Measurements from ENCODE around the gene FRAT2. TPM values are rescaled to one million over a fixed set of nuclear protein-coding genes. Genes with fewer than 3 reads are reported as not detected.

The FRAT2 gene
- total and polyA plus RNA-seq, 2 of the 4 experiments (the other 2 are of a cell fraction): 2.0 to 2.5 TPM

- no peak overlapping the region for H2BK20ac ChIP-seq (ENCODE audit: low read depth, low read length)
- H3K27ac ChIP-seq (ENCODE audit: insufficient read depth, low read length): no peak overlapping the region
- H2AK9ac ChIP-seq (replicated peaks; ENCODE audit: low read depth, low read length, poor library complexity): no peak overlapping the region
- no peak overlapping the region for H3K56ac ChIP-seq (ENCODE audit: extremely low read depth, insufficient read depth, low read length)
- dilution Hi-C loops (cut with HindIII; ENCODE audit: low sequenced_read_pairs, unreplicated experiment): no loop called here
- H2AK5ac ChIP-seq (ENCODE audit: low read depth, low read length): no peak overlapping the region
- H3K9me3 ChIP-seq (ENCODE audit: control insufficient read depth, insufficient read depth, low read length): no peaks in the 10 kb centered on the region
- no peak overlapping the region for H3K9ac ChIP-seq (ENCODE audit: low read depth, low read length)
- peaks cover 28% of the 10 kb centered on the region for H3K36me3 ChIP-seq (ENCODE audit: control insufficient read depth, insufficient read depth, low read length)
- H4K20me1 ChIP-seq (ENCODE audit: insufficient read depth, low read length): no peaks in the 10 kb centered on the region
- H3K14ac ChIP-seq (replicated peaks; ENCODE audit: low read depth, low read length): no peak overlapping the region
- intact Hi-C loops (cut with micrococcal nuclease): no loop called here
- no peak overlapping the region for H4K8ac ChIP-seq (ENCODE audit: low read depth in 2 of 2, low read length in 2 of 2)
- no peak overlapping the region for H3K4ac ChIP-seq (ENCODE audit: low read depth, low read length)
- TF ChIP-seq MAFK (IDR thresholded peaks at IDR 0.05; ENCODE audit: low read depth, low read length) (no peak), FOS (IDR thresholded peaks at IDR 0.05; ENCODE audit: low read depth, low read length) (no peak), CEBPB (IDR thresholded peaks at IDR 0.05; ENCODE audit: low read depth, low read length) (no peak), CTCF (conservative IDR thresholded peaks at IDR 0.05; ENCODE audit: low read depth, low read length) (no peak), RCOR1 (IDR thresholded peaks at IDR 0.05; ENCODE audit: insufficient replicate concordance, low read length) (no peak), MAZ (IDR thresholded peaks at IDR 0.05; ENCODE audit: borderline replicate concordance, low read depth, low read length) (no peak), USF2 (IDR thresholded peaks at IDR 0.05; ENCODE audit: low read depth, low read length) (no peak), RAD21 (IDR thresholded peaks at IDR 0.05; ENCODE audit: low read length) (no peak), ELK1 (IDR thresholded peaks at IDR 0.05; ENCODE audit: borderline replicate concordance, low read depth, low read length) (no peak), RFX5 (IDR thresholded peaks at IDR 0.05; ENCODE audit: low read depth, low read length) (no peak), POLR2A (IDR thresholded peaks at IDR 0.05; ENCODE audit: low read depth, low read length) (no peak), CHD1 (IDR thresholded peaks at IDR 0.05; ENCODE audit: low read depth, low read length) (no peak), SMC3 (IDR thresholded peaks at IDR 0.05; ENCODE audit: low read depth, low read length) (no peak)
- in situ Hi-C loops (cut with MboI; ENCODE audit: low sequenced_read_pairs): no loop called here
- no peak overlapping the region for H2BK120ac ChIP-seq (ENCODE audit: low read depth, low read length)
- no peaks in the 10 kb centered on the region for H3K4me1 ChIP-seq (ENCODE audit: control insufficient read depth, insufficient read depth, low read length)
- ChIA-PET CTCF (no interaction called here), POLR2A (ENCODE audit: unreplicated experiment) (no interaction called here)
- no TSS peak for BruUV-seq (replicated peaks)
- no peak overlapping the region for H2BK15ac ChIP-seq (ENCODE audit: low read depth, low read length)
- ATAC-seq (ENCODE audit: low read depth) (no peak), DNase-seq (no peak)
- no peak overlapping the region for H3K23ac ChIP-seq (ENCODE audit: low read depth, low read length)
- H3K4me3 ChIP-seq (ENCODE audit: insufficient read depth, low read depth, low read length): no peak overlapping the region
- H2BK5ac ChIP-seq (ENCODE audit: low read depth, low read length, poor library complexity, severe bottlenecking): no peak overlapping the region
- no CpG with 5 or more reads among the region's 5 CpGs for whole genome bisulfite sequencing, 2 experiments (ENCODE audit: extremely low coverage in 2 of 2, insufficient read length in 1 of 2)
- H3K79me1 ChIP-seq (ENCODE audit: low read depth in 1 of 2, low read length in 2 of 2): no peaks in the 10 kb centered on the region; a peak in 1 of 4 replicates
- H3K9me1 ChIP-seq (ENCODE audit: insufficient read depth, low read length): no peaks in the 10 kb centered on the region; the same call in 1 of the 2 replicates
- H4K91ac ChIP-seq (ENCODE audit: insufficient read depth, low read depth, low read length): no peak overlapping the region
- H3K4me2 ChIP-seq (ENCODE audit: low read depth, low read length): no peak overlapping the region
- no peak overlapping the region for H2AFZ ChIP-seq (replicated peaks; ENCODE audit: low read length, poor library complexity)
- no peak overlapping the region for H4K5ac ChIP-seq (ENCODE audit: low read depth, low read length)
- no peaks in the 10 kb centered on the region for H3K27me3 ChIP-seq (ENCODE audit: control insufficient read depth, insufficient read depth, low read length)
- no peak overlapping the region for H3K18ac ChIP-seq (ENCODE audit: low read depth, low read length)
Measured at GRCh38 chr10:97384156-97384555, 49.6 kb upstream of the FRAT2 start.
